ENCODE results near the gene CD59.
"Not testable (repeated sequence)": the region's sequence is repeated elsewhere in the genome, so short reads cannot be mapped to it uniquely, and the experiment has no call there.

Gene CD59

DNA sequence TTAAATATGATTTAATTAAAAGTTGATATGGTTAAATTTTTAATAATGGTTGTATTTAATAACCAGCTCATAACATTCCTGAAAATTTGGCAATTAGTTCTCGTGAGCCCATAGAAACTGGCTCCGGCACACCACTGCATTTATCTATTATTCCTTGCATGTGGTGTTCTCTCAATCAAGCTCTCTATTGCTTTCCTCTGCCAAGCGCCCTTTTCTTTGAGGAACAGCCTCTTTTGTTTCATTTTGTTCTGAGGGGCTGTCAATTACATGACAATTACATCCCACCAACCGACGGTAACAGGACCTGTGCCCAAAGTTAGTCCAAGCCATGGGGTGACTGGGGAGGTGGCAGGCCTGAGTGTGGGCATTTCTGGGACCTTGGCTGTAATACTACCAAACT is 43.7 kb downstream of the CD59 start:
- FAIRE-seq, result no peak

GRCh38 chr11:33692013-33692504 is 44.2 kb downstream of the CD59 start:
- peak; percentile 90 for FAIRE-seq

GRCh38 chr11:33691066-33691864 is 45.0 kb downstream of the CD59 start:
- no peak for FAIRE-seq

GRCh38 chr11:33690290-33691065 is 45.7 kb downstream of the CD59 start:
- FAIRE-seq, result no peak

- no peak for FAIRE-seq
These were observed 46.7 kb downstream of the CD59 start for GRCh38 chr11:33689501-33689900.

- no peak for FAIRE-seq
These were observed 47.1 kb downstream of the CD59 start for GRCh38 chr11:33689085-33689484.

GRCh38 chr11:33687733-33688479 is 48.3 kb downstream of the CD59 start:
- FAIRE-seq, result peak; percentile 29

- FAIRE-seq, result no peak
These were observed 51.1 kb downstream of the CD59 start for GRCh38 chr11:33685082-33685481.

- FAIRE-seq, result no peak
These were observed 52.1 kb downstream of the CD59 start for GRCh38 chr11:33684003-33684706.

DNA sequence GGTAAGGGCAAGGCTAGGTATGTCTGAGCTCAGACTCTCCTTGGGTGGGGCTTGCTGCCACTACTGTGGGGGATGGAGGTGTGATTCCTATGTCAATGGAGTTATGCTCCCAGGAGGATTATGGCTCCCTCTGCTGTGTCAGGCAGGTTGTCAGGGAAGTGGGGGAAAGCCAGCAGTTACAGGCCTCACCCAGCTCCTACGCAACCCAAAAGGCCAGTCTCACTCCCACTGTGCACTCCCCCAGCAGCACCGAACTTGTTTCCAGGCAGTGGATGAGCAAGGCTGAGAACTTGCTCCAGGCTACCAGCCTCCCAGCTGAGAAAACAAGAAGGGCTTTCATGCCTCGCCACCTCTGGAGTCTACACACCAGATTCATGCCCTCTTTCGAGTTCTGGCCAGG is 53.8 kb downstream of the CD59 start:
- FAIRE-seq, result no peak

DNA sequence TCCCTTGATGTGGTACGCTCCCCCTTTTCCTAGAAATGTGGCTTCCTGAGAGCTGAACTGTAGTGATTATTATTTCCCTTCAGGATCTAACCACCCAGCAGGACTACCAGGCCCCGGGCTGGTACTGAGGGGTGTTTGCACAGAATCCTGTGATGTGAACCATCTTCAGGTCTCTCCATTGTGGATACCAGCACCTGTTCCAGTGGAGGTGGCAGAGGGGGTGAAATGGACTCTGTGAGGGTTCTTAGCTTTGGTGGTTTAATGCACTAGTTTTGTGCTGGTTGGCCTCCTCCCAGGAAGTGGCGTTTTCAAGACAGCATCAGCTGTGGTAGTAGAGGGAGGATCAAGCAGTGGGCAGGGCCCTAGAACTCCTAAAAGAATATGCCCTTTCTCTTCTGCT is 54.2 kb downstream of the CD59 start:
- FAIRE-seq, result no peak

- FAIRE-seq, result not testable (repeated sequence)
These were observed 57.6 kb downstream of the CD59 start for GRCh38 chr11:33678616-33679015.

DNA sequence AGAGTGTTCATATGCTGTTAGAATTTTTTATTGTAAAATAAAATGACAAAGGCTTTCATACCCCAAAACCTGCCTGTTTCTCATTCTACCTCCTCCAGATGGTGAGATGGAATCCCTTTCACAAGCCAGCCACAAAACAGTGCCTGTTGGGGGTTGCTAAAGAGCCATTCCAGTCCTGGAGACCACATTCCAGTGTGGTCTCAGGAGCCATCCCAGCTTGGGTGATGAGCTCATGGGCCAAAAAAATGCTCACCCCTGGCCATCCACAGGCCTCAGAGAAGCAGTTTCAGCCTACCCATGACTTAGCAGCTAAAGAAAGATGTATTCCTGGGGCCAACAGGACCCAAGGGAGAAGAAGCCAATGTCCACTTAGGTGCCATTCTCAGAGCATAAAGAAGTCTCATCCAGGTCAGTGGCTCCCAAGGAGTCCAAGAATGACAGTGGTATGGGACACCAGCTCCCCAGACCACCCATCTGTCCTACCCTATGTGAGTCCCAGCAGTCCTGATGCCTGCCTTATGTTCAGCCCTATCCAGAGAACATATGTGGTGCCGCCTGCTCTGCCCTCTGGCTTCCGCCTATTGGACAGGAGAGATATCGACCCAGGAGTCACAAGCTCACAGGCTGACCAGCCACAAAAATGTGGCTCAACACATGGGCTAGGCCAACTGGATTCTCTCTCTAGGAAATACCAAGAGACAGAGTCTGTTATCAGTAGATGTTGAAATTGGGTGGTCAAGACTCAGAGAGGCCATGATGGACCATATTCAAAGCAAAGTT is 62.0 kb downstream of the CD59 start:
- FAIRE-seq, result no peak

DNA sequence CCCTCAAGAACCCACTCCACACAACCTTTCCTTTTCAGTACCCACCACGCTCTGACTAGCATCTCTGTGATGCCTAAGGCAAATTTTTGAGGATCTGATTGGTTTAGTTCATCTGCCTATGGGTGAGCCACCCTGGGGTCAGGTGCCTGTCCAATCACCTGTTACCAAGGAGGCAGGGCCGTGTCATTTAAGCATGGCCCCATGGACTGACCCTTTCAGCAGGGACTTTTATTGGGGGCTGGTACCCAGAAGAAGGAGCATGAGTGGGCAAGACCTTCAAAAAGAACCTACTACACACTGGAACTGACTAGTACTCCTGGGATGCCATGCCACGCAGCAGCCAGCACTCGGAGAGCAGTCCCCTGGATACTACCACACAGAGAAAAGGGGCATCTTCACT is 64.0 kb downstream of the CD59 start:
- no peak for FAIRE-seq

DNA sequence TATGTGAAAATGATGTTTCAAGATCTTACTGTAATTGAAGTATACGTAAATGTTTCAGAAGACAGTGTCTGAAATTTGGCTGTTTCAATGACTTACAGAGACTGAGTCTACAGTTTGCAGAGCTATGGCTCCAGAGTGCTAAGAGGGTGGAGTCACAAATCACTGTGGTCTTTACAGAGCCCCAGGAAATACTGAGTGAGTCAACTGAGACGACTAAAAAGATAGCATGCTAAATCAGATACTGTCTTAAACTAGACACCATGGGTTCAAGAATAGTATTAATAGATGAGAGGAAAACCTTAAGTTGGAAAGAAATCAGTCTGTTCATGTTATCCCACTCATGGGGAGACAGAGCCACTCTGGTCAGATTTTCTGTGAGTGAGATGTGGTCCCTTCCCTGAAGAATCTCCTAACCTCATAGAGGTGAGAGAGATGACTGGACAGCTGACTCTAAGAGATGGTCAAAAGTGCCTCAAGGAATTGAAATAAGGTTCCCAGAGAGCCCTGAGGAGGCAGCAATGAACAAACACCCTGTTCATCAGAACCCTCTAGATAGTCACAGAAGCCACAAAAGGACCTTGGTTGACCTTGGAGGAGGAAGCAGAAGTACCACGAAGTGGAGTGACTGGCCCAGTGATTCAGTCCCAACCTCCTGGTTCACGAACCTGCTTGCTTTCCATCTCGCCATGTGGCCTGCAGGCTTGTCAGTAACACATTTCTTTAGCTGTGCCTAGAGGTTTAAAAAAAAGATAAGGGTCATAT is 65.8 kb downstream of the CD59 start:
- no peak for FAIRE-seq

DNA sequence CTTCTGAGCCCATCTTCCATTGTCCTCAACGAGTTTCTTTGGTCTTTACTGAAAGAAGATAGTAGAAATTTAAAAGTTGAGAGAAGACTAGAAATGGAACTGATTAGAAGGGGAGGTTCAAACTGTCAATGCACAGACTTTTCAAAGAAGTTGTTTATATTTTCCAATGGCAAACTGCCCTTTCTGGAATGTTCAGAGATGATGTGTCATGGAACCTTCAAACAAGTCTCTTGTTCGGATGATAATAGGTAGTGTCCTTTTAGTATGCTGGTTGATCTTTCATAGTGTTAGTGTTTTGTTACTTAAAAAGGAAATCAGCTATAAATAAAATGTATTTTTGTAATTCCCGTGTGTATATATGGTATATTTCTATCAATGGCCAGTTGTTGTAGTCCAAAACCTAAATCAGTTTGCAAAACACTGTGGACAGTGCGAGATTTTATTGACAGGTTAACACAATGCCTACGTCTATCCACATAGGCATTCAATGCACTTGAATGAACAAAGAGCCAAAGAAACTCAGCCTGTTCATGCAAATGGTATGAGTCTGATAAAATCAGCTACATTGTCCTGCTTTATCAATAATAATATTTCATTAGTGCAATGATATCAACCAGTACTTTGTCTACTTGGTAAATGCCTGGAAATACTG is 66.5 kb downstream of the CD59 start:
- FAIRE-seq, result no peak

GRCh38 chr11:33668951-33669596 is 67.1 kb downstream of the CD59 start:
- no peak for FAIRE-seq

DNA sequence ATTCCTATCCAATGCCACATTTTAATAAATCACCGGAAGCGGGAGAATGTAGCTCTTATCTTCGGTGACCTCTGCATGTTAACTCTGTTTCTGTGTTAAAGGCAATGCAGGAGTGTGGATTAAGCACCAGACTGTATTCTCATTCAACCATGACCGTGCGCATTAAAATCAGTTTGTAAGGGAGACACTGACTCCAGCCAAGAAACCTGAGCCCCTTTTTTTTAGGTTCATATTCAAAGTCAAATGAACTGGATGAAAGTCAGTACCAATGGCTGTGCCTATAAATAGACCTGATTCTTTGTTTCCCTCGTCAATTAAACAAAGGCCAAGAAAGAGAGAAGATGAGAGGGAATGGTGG is 67.8 kb downstream of the CD59 start:
- FAIRE-seq, result no peak

GRCh38 chr11:33667819-33668467 is 68.3 kb downstream of the CD59 start:
- FAIRE-seq, result no peak

All from endometrium (tissue), 2 donors.